Cardiac muscle cell (in vitro differentiated cells and primary cell): ENCODE results near the gene OXCT1. TPM values are rescaled to one million over a fixed set of nuclear protein-coding genes. Genes with fewer than 3 reads are reported as not detected.
A peak's percentile ranks its signal among the peaks of the same experiment; 100 is the strongest.
"Not testable (repeated sequence)": the region's sequence is repeated elsewhere in the genome, so short reads cannot be mapped to it uniquely, and the experiment has no call there.

Experiments used
- DNase-seq, 2 donors: peaks; one replicate each; pipeline versions ENCODE4 v3.0.0 to v3.0.0-alpha.2; 2010 to 2017; ENCODE audit warnings: low read depth in 1 of 2, low spot score in 1 of 2
- H3K27ac ChIP-seq: fragments of 200-600 bp; sonication (generic); 2 replicates; pipeline ENCODE4 v1.5.1; 2016
- H3K27me3 ChIP-seq: fragments of 200-600 bp; sonication (generic); 2 replicates; pipeline ENCODE4 v1.6.0; 2016; ENCODE audit warnings: control low read depth
- H3K36me3 ChIP-seq: fragments of 200-600 bp; sonication (generic); 2 replicates; pipeline ENCODE4 v1.5.1; 2016; ENCODE audit warnings: control low read depth
- H3K4me1 ChIP-seq: fragments of 200-600 bp; sonication (generic); 2 replicates; pipeline ENCODE4 v1.8.1; 2017; ENCODE audit warnings: low read depth, mild to moderate bottlenecking, mixed run types
- H3K4me3 ChIP-seq: fragments of 200-600 bp; sonication (generic); 2 replicates; pipeline ENCODE4 v1.5.1; 2016; ENCODE audit warnings: mild to moderate bottlenecking
- H3K9me3 ChIP-seq: fragments of 200-600 bp; sonication (generic); 2 replicates; pipeline ENCODE4 v1.5.1; 2017; ENCODE audit warnings: low read depth, mild to moderate bottlenecking, control low read depth
- polyA plus RNA-seq: library from polyadenylated mRNA; unstranded; fragments of >200 nt; fragmentation: Nextera tagmentation; extraction: Ambion mirVana; gene quantifications from 2 replicates; pipeline ENCODE4 v1.2.1, GENCODE V29; 2016
- total RNA-seq: library from RNA; depleted of rRNA; stranded (reverse); fragments of >200 nt; gene quantifications from 2 replicates; pipeline ENCODE4 v1.2.3, GENCODE V29; 2016
- TF ChIP-seq, protein P1 (sequence below): IDR thresholded peaks from 2 replicates; pipeline ENCODE4 v1.5.1; 2012; ENCODE audit warnings: low read depth, mild to moderate bottlenecking, low read length

The OXCT1 gene
- total and polyA plus RNA-seq, 2 experiments from 2014 or later = 54.8 to 55.8 TPM

DNA sequence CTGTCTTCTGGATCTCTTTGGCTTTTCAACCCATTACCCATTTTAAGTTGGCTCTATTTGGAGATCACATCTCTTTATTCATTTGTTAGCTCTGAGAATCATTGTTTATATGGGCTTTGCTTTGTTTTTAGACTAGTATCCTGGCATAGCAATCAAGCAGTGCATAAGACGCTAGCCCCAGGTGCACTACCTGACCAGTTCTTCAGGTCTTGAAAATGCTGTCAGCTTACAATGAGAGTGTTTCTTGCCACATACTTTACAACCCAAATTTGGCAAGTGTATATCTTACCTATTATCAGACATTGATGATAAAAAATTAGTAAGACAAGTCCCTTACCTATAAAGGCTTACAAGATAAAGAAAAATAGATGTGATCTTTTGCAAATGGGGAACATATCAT lies 12.2 kb downstream of the OXCT1 start:
- no peak for DNase-seq
- no peak overlapping the region for H3K27ac ChIP-seq
- no peaks in the 10 kb centered on the region for H3K9me3 ChIP-seq
- H3K4me3 ChIP-seq = no peak overlapping the region
- H3K27me3 ChIP-seq = no peaks in the 10 kb centered on the region
- TF ChIP-seq, protein P1, sequence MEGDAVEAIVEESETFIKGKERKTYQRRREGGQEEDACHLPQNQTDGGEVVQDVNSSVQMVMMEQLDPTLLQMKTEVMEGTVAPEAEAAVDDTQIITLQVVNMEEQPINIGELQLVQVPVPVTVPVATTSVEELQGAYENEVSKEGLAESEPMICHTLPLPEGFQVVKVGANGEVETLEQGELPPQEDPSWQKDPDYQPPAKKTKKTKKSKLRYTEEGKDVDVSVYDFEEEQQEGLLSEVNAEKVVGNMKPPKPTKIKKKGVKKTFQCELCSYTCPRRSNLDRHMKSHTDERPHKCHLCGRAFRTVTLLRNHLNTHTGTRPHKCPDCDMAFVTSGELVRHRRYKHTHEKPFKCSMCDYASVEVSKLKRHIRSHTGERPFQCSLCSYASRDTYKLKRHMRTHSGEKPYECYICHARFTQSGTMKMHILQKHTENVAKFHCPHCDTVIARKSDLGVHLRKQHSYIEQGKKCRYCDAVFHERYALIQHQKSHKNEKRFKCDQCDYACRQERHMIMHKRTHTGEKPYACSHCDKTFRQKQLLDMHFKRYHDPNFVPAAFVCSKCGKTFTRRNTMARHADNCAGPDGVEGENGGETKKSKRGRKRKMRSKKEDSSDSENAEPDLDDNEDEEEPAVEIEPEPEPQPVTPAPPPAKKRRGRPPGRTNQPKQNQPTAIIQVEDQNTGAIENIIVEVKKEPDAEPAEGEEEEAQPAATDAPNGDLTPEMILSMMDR = no peak
- H3K4me1 ChIP-seq = no peaks in the 10 kb centered on the region
- peaks cover 8% of the 10 kb centered on the region for H3K36me3 ChIP-seq

DNA sequence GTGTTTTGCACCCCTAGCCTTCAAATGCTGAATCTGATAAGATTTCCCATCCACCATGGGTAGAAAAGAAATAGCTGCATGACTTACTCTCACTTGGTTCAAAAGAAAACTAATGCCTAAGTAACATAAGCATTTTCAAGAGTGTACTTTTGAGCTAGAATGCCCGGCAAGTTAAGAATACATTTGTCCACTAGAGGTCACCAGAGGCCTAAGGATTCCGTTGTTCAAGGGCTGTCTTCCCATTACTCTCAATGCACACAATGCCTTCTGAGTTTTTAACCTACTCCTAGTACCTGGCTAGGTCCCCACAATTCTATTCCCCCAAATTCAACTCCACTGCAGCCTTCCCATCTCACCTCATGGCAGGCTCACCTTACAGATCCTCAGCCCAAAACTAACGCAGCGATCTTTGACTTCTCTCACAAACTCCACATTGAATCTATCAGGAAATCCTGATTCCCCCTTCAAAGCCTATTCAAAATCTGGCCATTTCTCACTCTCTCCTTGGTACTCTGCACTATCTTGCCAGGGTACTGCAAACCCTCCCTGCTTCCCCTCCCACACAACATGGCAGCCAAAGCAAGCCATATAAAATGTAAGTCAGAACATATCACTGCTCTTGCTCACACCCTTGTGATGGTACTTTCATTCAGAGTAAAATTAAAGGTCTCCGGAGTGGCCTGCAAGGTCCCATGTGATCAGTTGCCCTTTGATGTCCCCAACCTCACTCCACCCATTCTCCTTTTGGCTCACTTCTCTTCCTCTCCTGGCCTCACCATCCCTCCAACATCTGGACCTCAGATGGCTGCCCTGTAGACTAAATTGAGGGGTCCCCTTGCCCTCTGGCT lies 13.4 kb downstream of the OXCT1 start:
- Histone ChIP-seq H3K36me3 (peaks cover 8% of the 10 kb centered on the region), H3K4me1 (no peaks in the 10 kb centered on the region), H3K27me3 (no peaks in the 10 kb centered on the region), H3K9me3 (no peaks in the 10 kb centered on the region), H3K27ac (no peak overlapping the region), H3K4me3 (no peak overlapping the region)
- TF ChIP-seq, protein P1 = peak; percentile 72
- peak; percentile 83 for DNase-seq

DNA sequence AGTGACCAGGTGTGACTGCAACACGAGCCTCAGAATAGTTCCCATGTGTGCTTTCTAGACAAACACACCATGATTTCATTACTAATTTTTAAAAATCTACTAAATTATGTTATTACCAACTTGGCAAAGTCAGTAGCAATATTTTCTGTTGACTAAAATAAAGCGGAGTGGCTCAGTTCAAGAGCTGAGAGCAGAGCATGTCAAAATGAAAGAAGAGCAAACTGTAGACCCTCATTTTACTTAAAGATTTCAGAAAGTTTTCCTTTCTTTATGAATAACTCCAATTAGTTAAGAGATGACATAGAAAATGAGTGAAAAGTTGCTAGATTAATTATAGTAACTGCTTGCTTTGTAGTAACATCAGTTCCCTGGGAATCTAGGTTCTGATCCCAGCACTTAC lies 17.9 kb downstream of the OXCT1 start:
- Histone ChIP-seq H3K27ac (no peak overlapping the region), H3K4me3 (no peak overlapping the region), H3K9me3 (no peaks in the 10 kb centered on the region), H3K27me3 (no peaks in the 10 kb centered on the region), H3K36me3 (peaks cover 19% of the 10 kb centered on the region), H3K4me1 (no peaks in the 10 kb centered on the region)
- DNase-seq = no peak
- TF ChIP-seq, protein P1 = no peak

DNA sequence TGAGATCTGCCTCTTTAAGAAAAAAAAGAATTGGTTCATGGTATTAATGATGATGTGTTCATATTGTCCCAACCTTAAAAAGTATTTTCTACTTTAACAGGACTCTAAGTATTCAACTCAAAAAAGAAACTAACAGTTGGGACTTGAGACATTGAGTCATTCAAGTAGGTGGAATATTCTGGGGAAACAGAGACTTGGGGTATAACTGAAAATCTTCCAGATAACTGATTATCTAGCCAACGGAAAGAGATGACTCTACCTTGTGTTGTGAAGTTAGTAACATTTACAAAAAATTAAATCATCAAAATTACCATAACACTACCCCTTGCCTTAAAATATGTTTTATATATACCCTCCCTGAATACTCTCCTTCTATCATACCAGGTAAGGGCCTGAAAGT lies 19.1 kb downstream of the OXCT1 start:
- Histone ChIP-seq H3K27ac (no peak overlapping the region), H3K4me1 (no peaks in the 10 kb centered on the region), H3K9me3 (no peaks in the 10 kb centered on the region), H3K4me3 (no peak overlapping the region), H3K27me3 (no peaks in the 10 kb centered on the region), H3K36me3 (peaks cover 19% of the 10 kb centered on the region)
- TF ChIP-seq, protein P1 = no peak
- no peak for DNase-seq

DNA sequence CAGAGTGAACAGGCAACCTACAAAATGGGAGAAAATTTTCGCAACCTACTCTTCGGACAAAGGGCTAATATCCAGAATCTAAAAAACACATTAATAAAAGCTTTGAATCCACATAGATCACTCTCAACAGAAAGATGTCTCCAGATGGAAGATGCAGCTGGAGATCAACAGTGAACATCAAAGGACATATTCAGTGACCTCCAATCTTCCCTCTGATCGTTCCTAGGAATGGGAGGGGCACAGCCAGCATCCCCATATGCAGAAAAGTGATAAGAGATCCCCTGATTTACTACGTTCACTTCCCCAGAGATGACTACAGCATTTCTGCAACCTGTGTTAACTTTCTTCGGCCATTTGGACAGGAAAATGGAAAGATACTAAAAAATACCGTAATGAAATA lies 21.2 kb downstream of the OXCT1 start:
- Histone ChIP-seq H3K36me3 (peaks cover 19% of the 10 kb centered on the region), H3K27me3 (no peaks in the 10 kb centered on the region), H3K4me1 (no peaks in the 10 kb centered on the region), H3K4me3 (no peak overlapping the region), H3K27ac (no peak overlapping the region), H3K9me3 (no peaks in the 10 kb centered on the region)
- TF ChIP-seq, protein P1 = no peak
- DNase-seq = no peak

DNA sequence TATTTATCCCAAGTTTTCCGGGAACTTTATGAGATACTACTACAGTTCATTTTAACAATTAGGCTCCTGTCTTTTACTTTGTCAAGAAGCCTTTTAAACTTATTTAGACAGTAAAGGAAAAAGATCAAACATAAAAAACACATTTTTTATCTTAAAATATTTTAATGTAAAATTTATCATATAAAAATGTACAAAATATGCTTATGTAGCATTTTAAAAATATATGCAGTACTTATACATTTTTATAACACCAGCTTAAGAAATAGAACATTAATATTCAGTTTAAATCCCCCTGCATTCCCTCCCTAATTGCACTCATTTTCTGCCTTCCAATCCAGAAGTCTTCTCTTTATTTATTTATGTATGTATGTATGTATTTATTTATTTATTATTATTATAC lies 24.5 kb downstream of the OXCT1 start:
- not testable (repeated sequence) for H3K27me3 ChIP-seq, H3K9me3 ChIP-seq, H3K4me3 ChIP-seq, H3K27ac ChIP-seq, H3K4me1 ChIP-seq, DNase-seq
- peaks cover 12% of the 10 kb centered on the region for H3K36me3 ChIP-seq
